ENCODE data around the gene SLC13A2. TPM values are rescaled to one million over a fixed set of nuclear protein-coding genes. Genes with fewer than 3 reads are reported as not detected.

SLC13A2 gene
- total and polyA plus RNA-seq, 12 donors = not detected

GRCh38 chr17:28501421-28502284 lies 28.2 kb downstream of the SLC13A2 start:
- ATAC-seq (peak in 1 of 8 donors; percentile 28), DNase-seq (no peak)
- Histone ChIP-seq H3K27ac (no peak overlapping the region), H3K36me3 (no peaks in the 10 kb centered on the region), H3K9me3 (no peaks in the 10 kb centered on the region), H3K4me1 (peaks cover 0 to 15% (median 0%) of the 10 kb centered on the region in 9 donors), H3K4me3 (no peak overlapping the region), H3K27me3 (peaks cover 0 to 30% (median 5%) of the 10 kb centered on the region in 7 donors)
- intact Hi-C loops (cut with DNase I) = no loop called here
- TF ChIP-seq, protein P1, sequence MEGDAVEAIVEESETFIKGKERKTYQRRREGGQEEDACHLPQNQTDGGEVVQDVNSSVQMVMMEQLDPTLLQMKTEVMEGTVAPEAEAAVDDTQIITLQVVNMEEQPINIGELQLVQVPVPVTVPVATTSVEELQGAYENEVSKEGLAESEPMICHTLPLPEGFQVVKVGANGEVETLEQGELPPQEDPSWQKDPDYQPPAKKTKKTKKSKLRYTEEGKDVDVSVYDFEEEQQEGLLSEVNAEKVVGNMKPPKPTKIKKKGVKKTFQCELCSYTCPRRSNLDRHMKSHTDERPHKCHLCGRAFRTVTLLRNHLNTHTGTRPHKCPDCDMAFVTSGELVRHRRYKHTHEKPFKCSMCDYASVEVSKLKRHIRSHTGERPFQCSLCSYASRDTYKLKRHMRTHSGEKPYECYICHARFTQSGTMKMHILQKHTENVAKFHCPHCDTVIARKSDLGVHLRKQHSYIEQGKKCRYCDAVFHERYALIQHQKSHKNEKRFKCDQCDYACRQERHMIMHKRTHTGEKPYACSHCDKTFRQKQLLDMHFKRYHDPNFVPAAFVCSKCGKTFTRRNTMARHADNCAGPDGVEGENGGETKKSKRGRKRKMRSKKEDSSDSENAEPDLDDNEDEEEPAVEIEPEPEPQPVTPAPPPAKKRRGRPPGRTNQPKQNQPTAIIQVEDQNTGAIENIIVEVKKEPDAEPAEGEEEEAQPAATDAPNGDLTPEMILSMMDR (IDR thresholded peaks at IDR 0.05) = no peak
- 65% methylated on average over 3 of the region's 3 CpGs for WGBS, 2 donors

- Histone ChIP-seq H3K9me3 (no peaks in the 10 kb centered on the region), H3K27ac (no peak overlapping the region), H3K4me3 (no peak overlapping the region), H3K4me1 (peaks cover 0 to 15% (median 0%) of the 10 kb centered on the region in 9 donors), H3K36me3 (no peaks in the 10 kb centered on the region), H3K27me3 (peaks cover 0 to 41% (median 21%) of the 10 kb centered on the region in 7 donors)
- ATAC-seq = no peak
- TF ChIP-seq, protein P1 (IDR thresholded peaks at IDR 0.05) = no peak
- intact Hi-C loops (cut with DNase I) = no loop called here
- 65 to 69% methylated on average over 3 of the region's 3 CpGs for WGBS, 2 donors
- no peak for DNase-seq
Measured at GRCh38 chr17:28503420-28503819, 30.0 kb downstream of the SLC13A2 start.

DNA sequence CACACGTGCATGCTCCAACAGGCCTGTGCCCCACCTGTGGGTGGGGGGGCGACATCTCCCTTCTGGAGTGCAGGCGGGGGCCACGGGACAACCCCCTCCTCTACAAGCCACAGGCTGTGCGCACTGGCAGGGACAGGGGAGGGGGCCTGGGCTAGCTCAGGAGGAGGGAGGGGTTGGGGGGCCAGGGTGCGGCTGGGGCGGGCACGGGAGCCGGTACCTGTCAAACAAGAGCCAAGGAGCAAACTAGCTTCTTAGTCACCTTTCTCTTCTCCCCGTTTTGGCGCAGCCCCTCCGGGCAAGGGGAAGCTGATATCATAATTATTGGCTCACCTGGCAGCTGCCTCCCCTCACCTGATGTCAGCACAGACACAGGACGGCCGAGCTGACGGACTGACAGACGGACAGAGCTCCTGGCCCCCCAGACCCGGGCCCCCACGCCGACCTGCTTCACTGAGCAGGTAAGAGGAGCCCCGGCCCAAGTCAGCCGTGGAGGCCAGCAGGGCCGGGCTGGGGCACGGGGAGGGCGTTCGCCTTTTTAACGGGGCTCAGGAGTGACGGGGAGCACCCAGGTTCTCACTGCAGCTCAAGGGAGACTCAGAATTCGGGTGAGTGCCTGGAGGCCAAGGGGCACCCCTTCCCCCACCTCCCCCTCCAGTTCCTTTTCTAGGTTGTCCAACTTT lies 32.7 kb downstream of the SLC13A2 start, which contains the start of gene FOXN1:
FOXN1 (plus strand) TSS at position 363 of the 680 bp plus-strand sequence. CDS start 17,622 bp downstream, outside the sequence.
- Histone ChIP-seq H3K4me1 (peaks cover 0 to 8% (median 0%) of the 10 kb centered on the region in 9 donors), H3K4me3 (no peak within 1 kb of the TSS), H3K36me3 (no peaks in the 10 kb centered on the region), H3K27me3 (peaks cover 0 to 66% (median 38%) of the 10 kb centered on the region in 7 donors), H3K27ac (no peak within 1 kb of the TSS), H3K9me3 (no peaks in the 10 kb centered on the region)
- TF ChIP-seq, protein P1 (IDR thresholded peaks at IDR 0.05) = no peak
- intact Hi-C loops (cut with DNase I) = no loop called here
- ATAC-seq (no peak), DNase-seq (no peak)
- WGBS, 2 donors = 79 to 84% methylated on average over 27 to 28 of the region's 28 CpGs

- H3K27me3 ChIP-seq = peaks cover 0 to 74% (median 46%) of the 10 kb centered on the region in 7 donors
- H3K27ac ChIP-seq = no peak overlapping the region
- H3K36me3 ChIP-seq = no peaks in the 10 kb centered on the region
- no peak overlapping the region for H3K4me3 ChIP-seq
- no peaks in the 10 kb centered on the region for H3K4me1 ChIP-seq
- intact Hi-C loops (cut with DNase I) = no loop called here
- DNase-seq (no peak), ATAC-seq (no peak)
- 66 to 73% methylated on average over 14 of the region's 14 CpGs for WGBS, 2 donors
- TF ChIP-seq, protein P1 (IDR thresholded peaks at IDR 0.05) = no peak
- H3K9me3 ChIP-seq = no peaks in the 10 kb centered on the region
Measured at GRCh38 chr17:28506763-28507487, 33.5 kb downstream of the SLC13A2 start.
